Keratinocyte (primary cell): ENCODE measurements around the gene OR6M1. TPM values are rescaled to one million over a fixed set of nuclear protein-coding genes. Genes with fewer than 3 reads are reported as not detected.

ENCODE experiments used
- DNase-seq: peaks from one replicate; pipeline ENCODE4 v3.0.0-alpha.2; 2011; ENCODE audit warnings: low read depth, missing footprints, low spot score
- FAIRE-seq: peaks from 2 replicates; lab custom pipeline; 2011; peaks lifted over from hg19 to GRCh38; lab: Jason Lieb, UNC
- H2AFZ ChIP-seq: 2 replicates; pipeline ENCODE4 v1.6.0; 2012; ENCODE audit warnings: low read length, control low read depth, inconsistent platforms; ENCODE audit not compliant: control insufficient read depth
- H3K27ac ChIP-seq: 2 replicates; pipeline ENCODE4 v1.5.1; 2011; ENCODE audit warnings: low read length; ENCODE audit not compliant: control insufficient read depth, insufficient read depth
- H3K27me3 ChIP-seq: 3 replicates; pipeline ENCODE4 v1.6.0; 2011; ENCODE audit warnings: low read length; ENCODE audit not compliant: control insufficient read depth, insufficient read depth; ENCODE audit errors: extremely low read depth
- H3K36me3 ChIP-seq, 2 experiments: 2 replicates in 1 of 2; 3 replicates in 1 of 2; pipeline ENCODE4 v1.5.1; 2011; ENCODE audit warnings: low read length in 2 of 2, mild to moderate bottlenecking in 1 of 2; ENCODE audit not compliant: control insufficient read depth in 2 of 2, insufficient read depth in 2 of 2; ENCODE audit errors: extremely low read depth in 1 of 2
- H3K4me1 ChIP-seq: 3 replicates; pipeline ENCODE4 v1.5.1; 2011; ENCODE audit warnings: low read length; ENCODE audit not compliant: control insufficient read depth, insufficient read depth; ENCODE audit errors: extremely low read depth
- H3K4me2 ChIP-seq: 3 replicates; pipeline ENCODE4 v1.6.0; 2011; ENCODE audit warnings: low read depth, low read length; ENCODE audit not compliant: control insufficient read depth, insufficient read depth; ENCODE audit errors: extremely low read depth
- H3K4me3 ChIP-seq, 3 experiments: fragments of 200-600 bp in 1 of 3; sonication (generic) in 1 of 3; 2 replicates in 2 of 3; 3 replicates in 1 of 3; pipeline ENCODE4 v1.5.1; 2011 to 2016; ENCODE audit warnings: low read length in 3 of 3, mild to moderate bottlenecking in 3 of 3, control low read depth in 2 of 3, inconsistent platforms in 1 of 3, low read depth in 1 of 3, mixed read lengths in 1 of 3, mixed run types in 1 of 3, moderate library complexity in 1 of 3; ENCODE audit not compliant: control insufficient read depth in 2 of 3, insufficient read depth in 2 of 3; ENCODE audit errors: extremely low read depth in 1 of 3
- H3K79me2 ChIP-seq: 2 replicates; pipeline ENCODE4 v1.6.0; 2012; ENCODE audit warnings: low read length; ENCODE audit not compliant: control insufficient read depth, insufficient read depth
- H3K9ac ChIP-seq: 3 replicates; pipeline ENCODE4 v1.6.0; 2011; ENCODE audit warnings: low read length; ENCODE audit not compliant: control insufficient read depth, insufficient read depth; ENCODE audit errors: extremely low read depth
- H3K9me1 ChIP-seq: 3 replicates; pipeline ENCODE4 v1.6.0; 2011; ENCODE audit warnings: low read length; ENCODE audit not compliant: control insufficient read depth, insufficient read depth; ENCODE audit errors: extremely low read depth
- H3K9me3 ChIP-seq: 2 replicates; pipeline ENCODE4 v1.5.1; 2012; ENCODE audit warnings: low read depth, low read length; ENCODE audit not compliant: control insufficient read depth
- H4K20me1 ChIP-seq: 3 replicates; pipeline ENCODE4 v1.6.0; 2011; ENCODE audit warnings: low read length; ENCODE audit not compliant: control insufficient read depth, insufficient read depth; ENCODE audit errors: extremely low read depth
- EZH2 ChIP-seq: IDR thresholded peaks from one replicate; pipeline ENCODE4 v1.6.1; 2012; ENCODE audit warnings: inconsistent platforms, mild to moderate bottlenecking, low read length, moderate library complexity
- dilution Hi-C: fragments of 300-500 bp; cut with MboI; formaldehyde crosslinking; loops from one replicate; pipeline ENCODE4 v1.7.0; 2020; ENCODE audit warnings: low sequenced_read_pairs; ENCODE audit not compliant: extremely low pct_ligation_motif_present
- polyA minus RNA-seq, 3 experiments: library from RNA; depleted of rRNA, polyadenylated mRNA; stranded (reverse); fragments of >200 nt; gene quantifications; 1 replicate in 1 of 3; 2 replicates in 1 of 3; 3 replicates in 1 of 3; pipeline ENCODE4 v1.2.3, GENCODE V29; 2011
- polyA plus RNA-seq, 5 experiments: library from polyadenylated mRNA; depleted of rRNA in 3 of 5; stranded (reverse) in 3 of 5; stranded (forward) in 1 of 5; unstranded in 1 of 5; fragments of >200 nt; gene quantifications; 1 replicate in 1 of 5; 2 replicates in 3 of 5; 3 replicates in 1 of 5; pipeline versions ENCODE4 v1.2.1 to v1.2.3, GENCODE V29; 2011 to 2012; ENCODE audit warnings: missing spikeins in 2 of 5, low read depth in 1 of 5, low replicate concordance in 1 of 5
- TF ChIP-seq, protein P1 (sequence below), 3 experiments: IDR thresholded peaks in 1 of 3; conservative IDR thresholded peaks in 1 of 3; optimal IDR thresholded peaks in 1 of 3; 2 replicates in 2 of 3; 3 replicates in 1 of 3; pipeline versions ENCODE3 to v1.5.1; 2011; ENCODE audit warnings: low read length in 3 of 3, mild to moderate bottlenecking in 3 of 3, moderate library complexity in 2 of 3, control low read depth in 1 of 3, inconsistent platforms in 1 of 3; ENCODE audit not compliant: insufficient read depth in 2 of 3; ENCODE audit errors: extremely low read depth in 1 of 3

The OR6M1 gene, protein sequence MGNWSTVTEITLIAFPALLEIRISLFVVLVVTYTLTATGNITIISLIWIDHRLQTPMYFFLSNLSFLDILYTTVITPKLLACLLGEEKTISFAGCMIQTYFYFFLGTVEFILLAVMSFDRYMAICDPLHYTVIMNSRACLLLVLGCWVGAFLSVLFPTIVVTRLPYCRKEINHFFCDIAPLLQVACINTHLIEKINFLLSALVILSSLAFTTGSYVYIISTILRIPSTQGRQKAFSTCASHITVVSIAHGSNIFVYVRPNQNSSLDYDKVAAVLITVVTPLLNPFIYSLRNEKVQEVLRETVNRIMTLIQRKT
- polyA plus RNA-seq: not detected in 3 replicates
- polyA plus RNA-seq (2011; ENCODE audit: low read depth): not detected
- not detected in 2 replicates for polyA plus RNA-seq (2011; cell fraction: cytosol; rRNA removed)
- polyA plus RNA-seq (2011; cell fraction: nucleus; rRNA removed): not detected in 2 replicates
- not detected in 2 replicates for polyA plus RNA-seq (2012; ENCODE audit: low replicate concordance)
- polyA minus RNA-seq: not detected in 3 replicates
- polyA minus RNA-seq (2011; cell fraction: cytosol; rRNA and poly(A)+ RNA removed): not detected
- polyA minus RNA-seq (2011; cell fraction: nucleus; rRNA and poly(A)+ RNA removed): not detected in 2 replicates

- no peaks in the 10 kb centered on the region for H3K27me3 ChIP-seq
- dilution Hi-C loops: no loop called here
- TF ChIP-seq, protein P1, sequence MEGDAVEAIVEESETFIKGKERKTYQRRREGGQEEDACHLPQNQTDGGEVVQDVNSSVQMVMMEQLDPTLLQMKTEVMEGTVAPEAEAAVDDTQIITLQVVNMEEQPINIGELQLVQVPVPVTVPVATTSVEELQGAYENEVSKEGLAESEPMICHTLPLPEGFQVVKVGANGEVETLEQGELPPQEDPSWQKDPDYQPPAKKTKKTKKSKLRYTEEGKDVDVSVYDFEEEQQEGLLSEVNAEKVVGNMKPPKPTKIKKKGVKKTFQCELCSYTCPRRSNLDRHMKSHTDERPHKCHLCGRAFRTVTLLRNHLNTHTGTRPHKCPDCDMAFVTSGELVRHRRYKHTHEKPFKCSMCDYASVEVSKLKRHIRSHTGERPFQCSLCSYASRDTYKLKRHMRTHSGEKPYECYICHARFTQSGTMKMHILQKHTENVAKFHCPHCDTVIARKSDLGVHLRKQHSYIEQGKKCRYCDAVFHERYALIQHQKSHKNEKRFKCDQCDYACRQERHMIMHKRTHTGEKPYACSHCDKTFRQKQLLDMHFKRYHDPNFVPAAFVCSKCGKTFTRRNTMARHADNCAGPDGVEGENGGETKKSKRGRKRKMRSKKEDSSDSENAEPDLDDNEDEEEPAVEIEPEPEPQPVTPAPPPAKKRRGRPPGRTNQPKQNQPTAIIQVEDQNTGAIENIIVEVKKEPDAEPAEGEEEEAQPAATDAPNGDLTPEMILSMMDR (optimal IDR thresholded peaks at IDR 0.05 in 1 of 3, IDR thresholded peaks at IDR 0.05 in 1 of 3, conservative IDR thresholded peaks at IDR 0.05 in 1 of 3; ENCODE audit: extremely low read depth in 1 of 3, insufficient read depth in 2 of 3, low read length in 3 of 3): no peak
- no peak for TF ChIP-seq EZH2
- H3K9ac ChIP-seq: no peak within 1 kb of the TSS
- H3K9me3 ChIP-seq: no peaks in the 10 kb centered on the region
- no peaks in the 10 kb centered on the region for H3K36me3 ChIP-seq
- H3K79me2 ChIP-seq: no peaks in the 10 kb centered on the region
- H3K4me2 ChIP-seq: no peak within 1 kb of the TSS
- no peaks in the 10 kb centered on the region for H3K9me1 ChIP-seq
- H2AFZ ChIP-seq: no peak within 1 kb of the TSS
- no peak within 1 kb of the TSS for H3K27ac ChIP-seq
- FAIRE-seq (no peak), DNase-seq (no peak)
- no peaks in the 10 kb centered on the region for H4K20me1 ChIP-seq
- no peak within 1 kb of the TSS for H3K4me3 ChIP-seq
- H3K4me1 ChIP-seq: no peaks in the 10 kb centered on the region
These were observed at the start of gene OR6M1 for GRCh38 chr11:123806249-123806648. TSS of gene OR6M1 (minus strand) at chr11:123806349. CDS start at chr11:123806349, 0 bp downstream.

- H3K27ac ChIP-seq: no peak overlapping the region
- H3K9ac ChIP-seq: no peak overlapping the region
- no peaks in the 10 kb centered on the region for H3K9me3 ChIP-seq
- FAIRE-seq (no peak), DNase-seq (no peak)
- no peaks in the 10 kb centered on the region for H3K36me3 ChIP-seq
- H3K79me2 ChIP-seq: no peaks in the 10 kb centered on the region
- H3K4me1 ChIP-seq: no peaks in the 10 kb centered on the region
- no peak overlapping the region for H3K4me3 ChIP-seq
- no peak overlapping the region for H2AFZ ChIP-seq
- H3K4me2 ChIP-seq: no peak overlapping the region
- no peak for TF ChIP-seq EZH2
- TF ChIP-seq, protein P1 (optimal IDR thresholded peaks at IDR 0.05 in 1 of 3, IDR thresholded peaks at IDR 0.05 in 1 of 3, conservative IDR thresholded peaks at IDR 0.05 in 1 of 3; ENCODE audit: extremely low read depth in 1 of 3, insufficient read depth in 2 of 3, low read length in 3 of 3): no peak
- H3K27me3 ChIP-seq: no peaks in the 10 kb centered on the region
- dilution Hi-C loops: no loop called here
- no peaks in the 10 kb centered on the region for H3K9me1 ChIP-seq
- no peaks in the 10 kb centered on the region for H4K20me1 ChIP-seq
These were observed 46.9 kb upstream of the OR6M1 start for GRCh38 chr11:123853038-123853437.
